Stimulated activated CD4-positive, alpha-beta T cell treated with anti-CD3 and anti-CD28 coated beads, Interleukin-1b, Interleukin-23, amount 100 ng/mL, for 48 hours (primary cell): Measurements from ENCODE around the gene GRHL1.

Experiments
- DNase-seq: peaks from one replicate; pipeline ENCODE4 v3.0.0-alpha.2; 2020

GRHL1 gene

GRCh38 chr2:9974343-9974742 lies 22.9 kb downstream of the GRHL1 start:
- DNase-seq: no peak

- DNase-seq: no peak
These were observed 23.8 kb downstream of the GRHL1 start for GRCh38 chr2:9975328-9975727.

- DNase-seq: peak; percentile 45
These were observed 24.4 kb downstream of the GRHL1 start for GRCh38 chr2:9975805-9976447.

- DNase-seq: no peak
These were observed 28.5 kb downstream of the GRHL1 start for GRCh38 chr2:9979977-9980376.

GRCh38 chr2:9980520-9980919 lies 29.0 kb downstream of the GRHL1 start:
- DNase-seq: no peak

GRCh38 chr2:9981655-9982054 lies 30.2 kb downstream of the GRHL1 start:
- DNase-seq: no peak

GRCh38 chr2:9982248-9982647 lies 30.8 kb downstream of the GRHL1 start:
- DNase-seq: no peak

- DNase-seq: no peak
These were observed 31.4 kb downstream of the GRHL1 start for GRCh38 chr2:9982891-9983290.

GRCh38 chr2:9983401-9984216 lies 32.1 kb downstream of the GRHL1 start:
- no peak for DNase-seq

GRCh38 chr2:9984217-9984739 lies 32.8 kb downstream of the GRHL1 start:
- DNase-seq: peak; percentile 38

GRCh38 chr2:9984871-9985480 lies 33.5 kb downstream of the GRHL1 start:
- no peak for DNase-seq

GRCh38 chr2:9985531-9986328 lies 34.2 kb downstream of the GRHL1 start:
- DNase-seq: no peak

- DNase-seq: no peak
These were observed 36.8 kb downstream of the GRHL1 start for GRCh38 chr2:9988320-9988719.

- no peak for DNase-seq
These were observed 39.2 kb downstream of the GRHL1 start for GRCh38 chr2:9990736-9991135.

GRCh38 chr2:9991221-9991620 lies 39.7 kb downstream of the GRHL1 start:
- DNase-seq: no peak

- DNase-seq: no peak
These were observed 40.4 kb downstream of the GRHL1 start for GRCh38 chr2:9991829-9992273.

- DNase-seq: no peak
These were observed 41.1 kb downstream of the GRHL1 start for GRCh38 chr2:9992427-9993187.

GRCh38 chr2:9993488-9994165 lies 42.1 kb downstream of the GRHL1 start:
- no peak for DNase-seq

GRCh38 chr2:9994462-9994861 lies 43.0 kb downstream of the GRHL1 start:
- no peak for DNase-seq

- DNase-seq: no peak
These were observed 43.6 kb downstream of the GRHL1 start for GRCh38 chr2:9995059-9995458.

GRCh38 chr2:9996321-9996720 lies 44.8 kb downstream of the GRHL1 start:
- DNase-seq: no peak

- DNase-seq: no peak
These were observed 46.4 kb downstream of the GRHL1 start for GRCh38 chr2:9997936-9998335.
